Calu3 (cell line): ENCODE results near the gene EPAS1. TPM values are rescaled to one million over a fixed set of nuclear protein-coding genes. Genes with fewer than 3 reads are reported as not detected.

Experiments
- BruUV-seq: library from RNA; stranded (reverse); fragments of 400-500 nt; replicated peaks from 2 replicates; lab custom pipeline; 2021; lab: Mats Ljungman, UMichigan
- CTCF ChIA-PET: fragments of 300-600 bp; sonication (Branson Sonifier 250); formaldehyde crosslinking; loops from one replicate; lab custom pipeline; 2022; ENCODE audit warnings: antibody characterized with exemption; lab: Charles Lee
- DNase-seq: peaks from one replicate; pipeline ENCODE4 v3.0.0; 2022
- H3K27ac Mint-ChIP-seq: one replicate; pipeline ENCODE4 v1.8.0; 2022; ENCODE audit warnings: mixed read lengths; ENCODE audit not compliant: unreplicated experiment
- H3K27me3 Mint-ChIP-seq: one replicate; pipeline ENCODE4 v1.8.0; 2022; ENCODE audit warnings: mixed read lengths; ENCODE audit not compliant: unreplicated experiment
- H3K36me3 Mint-ChIP-seq: one replicate; pipeline ENCODE4 v1.8.0; 2022; ENCODE audit warnings: mild to moderate bottlenecking, moderate library complexity, mixed read lengths; ENCODE audit not compliant: insufficient read depth, unreplicated experiment
- H3K4me1 Mint-ChIP-seq: one replicate; pipeline ENCODE4 v1.8.0; 2022; ENCODE audit warnings: mild to moderate bottlenecking, low read depth, mixed read lengths; ENCODE audit not compliant: unreplicated experiment
- H3K4me3 Mint-ChIP-seq: one replicate; pipeline ENCODE4 v1.8.0; 2022; ENCODE audit warnings: mild to moderate bottlenecking, low read depth, moderate library complexity, mixed read lengths; ENCODE audit not compliant: unreplicated experiment
- H3K9me3 Mint-ChIP-seq: one replicate; pipeline ENCODE4 v1.8.0; 2022; ENCODE audit warnings: low read depth, mixed read lengths; ENCODE audit not compliant: unreplicated experiment
- CTCF ChIP-seq: fragments of 200-600 bp; IDR thresholded peaks from one replicate; pipeline ENCODE4 v1.8.0; 2022; ENCODE audit warnings: antibody characterized with exemption; ENCODE audit not compliant: unreplicated experiment
- intact Hi-C: fragments of 100-400 bp; cut with micrococcal nuclease; formaldehyde crosslinking; loops from one replicate; pipeline ENCODE4 v1.10.0; 2022; ENCODE audit not compliant: unreplicated experiment
- total RNA-seq: library from RNA; stranded (reverse); gene quantifications from 2 replicates; pipeline ENCODE4 v1.2.3, GENCODE V29; 2022

Gene EPAS1
- total RNA-seq, 1 experiment from 2014 or later = 18.5 TPM

DNA sequence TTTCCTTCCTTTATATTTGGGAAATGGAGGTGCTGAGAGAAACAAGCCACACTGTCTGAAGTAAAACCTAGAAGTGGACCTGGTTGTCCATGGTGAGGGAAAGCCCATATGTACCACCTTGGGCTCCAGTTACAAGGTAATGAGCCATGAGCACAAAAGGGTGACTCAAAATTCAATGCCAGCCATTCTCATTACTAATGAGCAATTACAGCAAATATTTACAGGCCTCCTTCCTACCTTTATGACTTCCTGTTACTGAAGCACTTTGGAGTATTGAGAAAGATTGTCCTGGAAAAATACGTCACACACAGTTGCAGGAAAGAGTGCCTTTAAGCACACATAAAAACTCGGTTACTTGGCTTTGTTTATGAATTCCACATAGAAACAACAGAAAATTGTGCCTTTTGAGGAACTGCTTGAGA, 9.1 kb downstream of the EPAS1 start:
- peaks cover 77% of the 10 kb centered on the region for H3K4me1 Mint-ChIP-seq
- H3K27ac Mint-ChIP-seq = peak overlapping the region; percentile 3
- no peak overlapping the region for H3K4me3 Mint-ChIP-seq
- peaks cover 2% of the 10 kb centered on the region for H3K9me3 Mint-ChIP-seq
- intact Hi-C loops = loop anchor here (2.0 kb wide), 1 partner anchor 30 kb away; no protein-coding TSS in a partner anchor
- BruUV-seq = no TSS peak
- H3K27me3 Mint-ChIP-seq = no peaks in the 10 kb centered on the region
- no peaks in the 10 kb centered on the region for H3K36me3 Mint-ChIP-seq
- TF ChIP-seq CTCF = no peak
- CTCF ChIA-PET = no interaction called here
- DNase-seq = peak; percentile 30

DNA sequence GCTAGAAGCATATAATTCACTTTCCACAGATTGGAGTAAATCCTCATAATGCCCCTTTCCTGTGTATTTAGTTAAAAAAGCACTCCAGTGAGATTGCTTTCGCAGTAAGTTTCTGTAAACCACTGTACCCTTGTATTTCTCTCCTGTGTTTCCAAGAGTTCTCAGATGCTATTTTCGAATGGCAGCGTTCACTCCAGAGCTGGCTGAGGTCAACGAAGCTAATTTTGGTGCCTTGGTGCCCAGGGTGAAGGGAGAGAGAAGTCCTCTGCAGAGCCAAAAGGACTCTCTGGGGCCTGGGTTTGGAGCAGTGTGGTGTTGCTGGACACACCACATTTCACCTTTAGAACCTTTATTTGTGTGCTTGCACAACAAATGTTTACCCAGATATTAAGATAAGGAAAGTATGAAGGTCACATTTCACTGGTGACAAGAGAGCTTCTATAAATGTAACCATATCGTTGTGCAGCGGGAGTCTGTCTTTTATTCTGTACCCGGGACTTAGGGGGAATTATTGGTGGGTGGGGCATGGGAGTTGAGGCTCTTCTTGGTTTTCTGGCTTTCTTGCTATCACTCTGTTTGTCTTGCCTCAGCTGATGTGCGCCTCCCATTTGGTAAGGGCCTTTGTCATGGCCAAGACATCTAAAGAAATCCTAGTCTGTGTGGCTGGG, 9.9 kb downstream of the EPAS1 start:
- DNase-seq = peak; percentile 27
- peak overlapping the region; percentile 3 for H3K27ac Mint-ChIP-seq

GRCh38 chr2:46308081-46308480, 10.9 kb downstream of the EPAS1 start:
- Mint-ChIP-seq H3K27me3 (no peaks in the 10 kb centered on the region), H3K4me1 (peaks cover 73% of the 10 kb centered on the region), H3K36me3 (no peaks in the 10 kb centered on the region), H3K4me3 (no peak overlapping the region), H3K27ac (peak overlapping the region; percentile 3), H3K9me3 (peaks cover 2% of the 10 kb centered on the region)
- no TSS peak for BruUV-seq
- no peak for DNase-seq
- intact Hi-C loops = no loop called here
- TF ChIP-seq CTCF = no peak
- CTCF ChIA-PET = interaction anchor here (0.6 to 1.3 kb wide), 4 partner anchors 79 to 1142 kb away, joined by 3 to 7 read pairs (median 4); no protein-coding TSS in a partner anchor

More for the DNA sequence above, 9.9 kb downstream of the EPAS1 start:
- no TSS peak for BruUV-seq
- H3K4me3 Mint-ChIP-seq = peak overlapping the region; percentile 17
- no peaks in the 10 kb centered on the region for H3K27me3 Mint-ChIP-seq
- no peak for TF ChIP-seq CTCF
- H3K9me3 Mint-ChIP-seq = peaks cover 2% of the 10 kb centered on the region
- no peaks in the 10 kb centered on the region for H3K36me3 Mint-ChIP-seq
- intact Hi-C loops = loop anchor here (2.0 kb wide), 1 partner anchor 30 kb away; no protein-coding TSS in a partner anchor
- CTCF ChIA-PET = interaction anchor here (1.3 kb wide), 1 partner anchor 78 kb away, joined by 3 read pairs; no protein-coding TSS in a partner anchor
- peaks cover 82% of the 10 kb centered on the region for H3K4me1 Mint-ChIP-seq

DNA sequence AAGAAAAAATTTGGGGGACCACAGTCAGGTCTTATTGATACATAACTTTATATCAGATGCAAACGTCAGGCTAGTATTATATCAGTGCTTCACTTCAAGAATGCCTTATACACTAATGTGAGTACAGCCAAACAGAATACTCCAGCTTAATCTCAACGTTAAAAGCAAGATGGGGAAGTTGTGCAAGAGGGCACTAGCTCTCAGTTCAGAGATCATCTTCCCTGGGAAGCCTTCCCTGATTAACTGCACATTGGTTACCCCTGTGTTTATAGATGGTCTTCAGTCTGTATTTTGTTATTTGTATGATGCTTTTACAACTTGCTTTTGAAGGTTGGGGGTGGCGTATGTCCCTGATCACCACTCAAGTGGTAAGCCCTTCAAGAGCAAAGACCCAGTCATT, 11.4 kb downstream of the EPAS1 start:
- no peak overlapping the region for H3K27ac Mint-ChIP-seq
- TF ChIP-seq CTCF = no peak
- peaks cover 2% of the 10 kb centered on the region for H3K9me3 Mint-ChIP-seq
- no peaks in the 10 kb centered on the region for H3K36me3 Mint-ChIP-seq
- H3K4me3 Mint-ChIP-seq = no peak overlapping the region
- peaks cover 67% of the 10 kb centered on the region for H3K4me1 Mint-ChIP-seq
- H3K27me3 Mint-ChIP-seq = no peaks in the 10 kb centered on the region
- BruUV-seq = no TSS peak
- no peak for DNase-seq
- CTCF ChIA-PET = interaction anchor here (1.0 to 1.3 kb wide), 2 partner anchors 79 to 246 kb away, joined by 3 to 7 read pairs; no protein-coding TSS in a partner anchor
- intact Hi-C loops = no loop called here
